Body of pancreas (tissue), 4 donors: ENCODE measurements around the gene BCL11B. TPM values are rescaled to one million over a fixed set of nuclear protein-coding genes. Genes with fewer than 3 reads are reported as not detected.

ENCODE experiments used
- ATAC-seq: fragments of 150-250 bp; one replicate; pipeline ENCODE4 v1.9.1; 2016
- DNase-seq, 4 donors: peaks; one replicate each; pipeline ENCODE4 v3.0.0-alpha.2; 2019
- H3K27ac ChIP-seq, 4 donors: fragments of 200-600 bp; sonication (generic); 1 replicate in 3 of 4; 2 replicates in 1 of 4; pipeline versions ENCODE4 v1.5.1 to v1.6.1; 2016 to 2019; ENCODE audit warnings: mild to moderate bottlenecking in 1 of 4, mixed read lengths in 1 of 4, moderate library complexity in 1 of 4
- H3K27me3 ChIP-seq, 2 donors: fragments of 200-600 bp; sonication (generic); one replicate each; pipeline ENCODE4 v1.6.0; 2016; ENCODE audit warnings: mild to moderate bottlenecking in 1 of 2
- H3K36me3 ChIP-seq, 2 donors: fragments of 200-600 bp; sonication (generic); replicated peaks in 1 of 2; 2 replicates each; pipeline ENCODE4 v1.5.1; 2016; ENCODE audit warnings: low read depth in 2 of 2; ENCODE audit not compliant: insufficient read depth in 1 of 2
- H3K4me1 ChIP-seq: fragments of 200-600 bp; sonication (generic); one replicate; pipeline ENCODE4 v1.6.0; 2016
- H3K4me3 ChIP-seq, 2 donors: fragments of 200-600 bp; sonication (generic); 1 replicate in 1 of 2; 2 replicates in 1 of 2; pipeline ENCODE4 v1.5.1; 2016 to 2019
- H3K9me3 ChIP-seq, 3 donors: fragments of 200-600 bp; sonication (generic); 1 replicate in 2 of 3; 2 replicates in 1 of 3; pipeline ENCODE4 v1.5.1; 2016
- CTCF ChIP-seq, 7 experiments: fragments of 450-650 bp in 4 of 7; fragments of 200-600 bp in 3 of 7; sonication (generic) in 3 of 7; IDR thresholded peaks; one replicate each; pipeline ENCODE4 v1.5.1; 2016 to 2019; ENCODE audit warnings: antibody characterized with exemption in 7 of 7
- POLR2A ChIP-seq, 3 donors: fragments of 450-650 bp; IDR thresholded peaks; one replicate each; pipeline ENCODE4 v1.6.1; 2016; ENCODE audit warnings: antibody characterized with exemption in 3 of 3, mild to moderate bottlenecking in 2 of 3
- WGBS, 2 donors: methylation state at CpG; one replicate each; pipeline ENCODE4 v1.1.5; 2017; 5-methylcytosine and 5-hydroxymethylcytosine counted together
- intact Hi-C: fragments of 100-400 bp; cut with DNase I; formaldehyde crosslinking; loops from one replicate; pipeline ENCODE4 v1.15.1; 2023
- total RNA-seq, 2 donors: library from RNA; depleted of rRNA; stranded (reverse); fragments of >200 nt; gene quantifications; one replicate each; pipeline ENCODE4 v1.1.0, GENCODE V29; 2016

The BCL11B gene
- total RNA-seq, 2 donors from 2014 or later, result 0.78 TPM; not detected in 1

GRCh38 chr14:99210333-99210732 lies 61.7 kb downstream of the BCL11B start:
- no peak for DNase-seq
- Histone ChIP-seq H3K4me1 (no peaks in the 10 kb centered on the region), H3K4me3 (no peak overlapping the region), H3K27me3 (no peaks in the 10 kb centered on the region), H3K27ac (no peak overlapping the region), H3K36me3 (no peaks in the 10 kb centered on the region), H3K9me3 (no peaks in the 10 kb centered on the region)
- no peak for ATAC-seq
- whole genome bisulfite sequencing, 2 donors, result 63 to 73% methylated on average over 7 to 8 of the region's 8 CpGs
- TF ChIP-seq POLR2A (IDR thresholded peaks at IDR 0.05), result no peak
- no peak for TF ChIP-seq CTCF (IDR thresholded peaks at IDR 0.05)
- intact Hi-C loops, result no loop called here

- 56 to 57% methylated on average over 3 to 7 of the region's 7 CpGs for WGBS, 2 donors
- Histone ChIP-seq H3K27me3 (no peaks in the 10 kb centered on the region), H3K4me3 (no peak overlapping the region), H3K9me3 (no peaks in the 10 kb centered on the region), H3K4me1 (no peaks in the 10 kb centered on the region), H3K27ac (no peak overlapping the region), H3K36me3 (no peaks in the 10 kb centered on the region)
- TF ChIP-seq CTCF (IDR thresholded peaks at IDR 0.05) (no peak), POLR2A (IDR thresholded peaks at IDR 0.05) (no peak)
- intact Hi-C loops, result no loop called here
- no peak for DNase-seq
- no peak for ATAC-seq
Observed at GRCh38 chr14:99209409-99209808, 62.6 kb downstream of the BCL11B start.

- Histone ChIP-seq H3K4me1 (no peaks in the 10 kb centered on the region), H3K27ac (no peak overlapping the region), H3K36me3 (no peaks in the 10 kb centered on the region), H3K27me3 (no peaks in the 10 kb centered on the region), H3K4me3 (no peak overlapping the region), H3K9me3 (no peaks in the 10 kb centered on the region)
- ATAC-seq (no peak), DNase-seq (no peak)
- WGBS, 2 donors, result 66 to 69% methylated on average over 8 to 9 of the region's 9 CpGs
- TF ChIP-seq POLR2A (IDR thresholded peaks at IDR 0.05), result no peak
- no peak for TF ChIP-seq CTCF (IDR thresholded peaks at IDR 0.05)
- intact Hi-C loops, result no loop called here
Observed at GRCh38 chr14:99208318-99208717, 63.7 kb downstream of the BCL11B start.

GRCh38 chr14:99207456-99207855 lies 64.5 kb downstream of the BCL11B start:
- H3K27ac ChIP-seq, result no peak overlapping the region
- DNase-seq (no peak), ATAC-seq (no peak)
- H3K4me1 ChIP-seq, result no peaks in the 10 kb centered on the region
- no peak overlapping the region for H3K4me3 ChIP-seq
- no peaks in the 10 kb centered on the region for H3K36me3 ChIP-seq
- TF ChIP-seq CTCF (IDR thresholded peaks at IDR 0.05) (no peak), POLR2A (IDR thresholded peaks at IDR 0.05) (no peak)
- H3K27me3 ChIP-seq, result no peaks in the 10 kb centered on the region
- 30 to 50% methylated on average over 1 to 4 of the region's 4 CpGs for WGBS, 2 donors
- intact Hi-C loops, result no loop called here
- no peaks in the 10 kb centered on the region for H3K9me3 ChIP-seq

- H3K4me1 ChIP-seq, result no peaks in the 10 kb centered on the region
- no peaks in the 10 kb centered on the region for H3K9me3 ChIP-seq
- intact Hi-C loops, result no loop called here
- H3K27me3 ChIP-seq, result no peaks in the 10 kb centered on the region
- no peak for TF ChIP-seq CTCF (IDR thresholded peaks at IDR 0.05)
- TF ChIP-seq POLR2A (IDR thresholded peaks at IDR 0.05), result no peak
- no peak overlapping the region for H3K4me3 ChIP-seq
- no peak for ATAC-seq
- H3K36me3 ChIP-seq, result no peaks in the 10 kb centered on the region
- 84 to 88% methylated on average over 4 of the region's 4 CpGs for WGBS, 2 donors
- no peak for DNase-seq
- H3K27ac ChIP-seq, result no peak overlapping the region
Observed at GRCh38 chr14:99206090-99206489, 65.9 kb downstream of the BCL11B start.
